D341Med (cell line): ENCODE measurements around the gene RNU4-1.
"Not testable (repeated sequence)": the region's sequence is repeated elsewhere in the genome, so short reads cannot be mapped to it uniquely, and the experiment has no call there.

Experiments used
- DNase-seq: peaks from one replicate; pipeline ENCODE4 v3.0.0; 2012; ENCODE audit warnings: low spot score

Gene RNU4-1

DNA sequence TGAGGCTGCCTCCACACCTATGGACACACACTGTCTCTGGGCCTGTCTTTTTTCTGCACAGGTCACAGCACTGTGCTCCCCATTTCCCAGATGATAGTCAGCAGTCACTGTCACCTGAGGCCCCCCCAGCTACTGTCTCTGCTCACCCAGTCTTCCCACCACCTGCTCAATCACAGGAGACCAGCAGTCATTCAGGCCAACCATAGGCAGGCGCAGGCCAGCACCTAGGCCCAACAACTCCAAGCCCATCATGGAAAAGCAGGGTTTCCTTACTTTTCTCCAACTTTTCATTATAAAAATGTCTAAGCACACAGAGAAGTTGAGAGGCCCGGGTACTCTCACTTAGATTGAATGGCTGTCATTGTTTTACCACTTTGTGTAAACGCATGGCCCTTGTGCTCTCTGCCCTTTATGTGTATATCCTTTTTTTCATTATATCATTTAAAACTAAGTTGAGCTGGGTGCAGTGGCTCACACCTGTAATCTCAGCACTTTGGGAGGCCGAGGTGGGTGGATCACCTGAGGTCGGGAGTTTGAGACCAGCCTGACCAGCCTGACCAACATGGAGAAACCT is 34.6 kb downstream of the RNU4-1 start:
- DNase-seq, result no peak

DNA sequence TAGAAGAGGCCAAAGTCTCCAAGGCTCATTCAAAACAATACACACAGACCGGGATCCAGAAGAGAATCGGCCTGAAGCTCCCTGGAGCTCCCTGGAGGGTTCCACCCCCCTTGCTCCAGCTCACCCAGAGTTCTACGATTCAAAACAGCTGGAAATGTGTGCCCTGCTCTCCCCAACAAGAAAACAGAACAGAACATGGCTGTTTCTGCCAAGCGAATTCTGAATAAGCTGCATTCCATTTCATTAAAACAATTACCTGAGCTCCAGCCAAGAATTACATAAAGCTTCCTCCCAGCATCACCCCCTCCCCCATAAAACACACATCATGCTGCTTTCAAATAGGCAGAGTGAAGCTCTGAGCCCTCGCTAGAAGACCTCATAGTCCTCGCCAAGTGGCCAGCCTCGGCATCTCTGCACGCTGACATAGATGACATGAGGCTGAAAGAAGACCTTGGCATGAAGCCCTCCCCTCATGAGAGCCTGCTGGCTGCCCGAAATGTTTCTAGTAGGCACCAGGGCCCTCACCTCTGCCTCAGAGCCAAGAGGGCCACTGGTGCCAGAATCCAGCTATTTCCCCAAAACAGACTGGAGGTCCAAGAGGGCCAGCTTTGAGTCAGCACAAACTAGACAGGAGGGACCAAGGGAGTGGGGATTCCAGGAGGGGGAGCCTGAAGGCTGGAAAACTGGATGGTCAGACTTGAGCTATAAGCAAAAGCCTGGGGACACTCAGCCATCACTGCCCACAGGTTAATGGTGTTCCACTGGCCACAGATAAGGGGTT is 35.8 kb downstream of the RNU4-1 start:
- DNase-seq, result no peak

DNA sequence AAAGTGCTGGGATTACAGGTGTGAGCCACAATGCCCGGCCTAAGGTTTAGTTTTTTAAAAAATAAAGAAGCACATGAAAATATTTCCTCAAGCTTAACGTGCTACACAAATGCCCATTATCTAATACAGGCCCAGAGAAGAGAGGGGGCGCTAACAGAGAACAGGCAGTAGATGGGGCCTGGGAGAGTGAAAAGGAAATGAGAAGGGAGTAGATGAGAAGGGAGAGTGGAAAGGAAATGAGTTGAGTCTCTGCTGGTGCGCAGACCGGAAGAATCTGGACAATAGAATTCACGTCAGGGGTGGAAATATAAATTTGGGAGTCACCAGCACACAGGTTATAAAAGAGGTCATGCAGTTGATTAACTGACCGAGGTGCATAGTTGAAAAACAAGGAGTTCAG is 38.2 kb downstream of the RNU4-1 start:
- DNase-seq, result no peak

DNA sequence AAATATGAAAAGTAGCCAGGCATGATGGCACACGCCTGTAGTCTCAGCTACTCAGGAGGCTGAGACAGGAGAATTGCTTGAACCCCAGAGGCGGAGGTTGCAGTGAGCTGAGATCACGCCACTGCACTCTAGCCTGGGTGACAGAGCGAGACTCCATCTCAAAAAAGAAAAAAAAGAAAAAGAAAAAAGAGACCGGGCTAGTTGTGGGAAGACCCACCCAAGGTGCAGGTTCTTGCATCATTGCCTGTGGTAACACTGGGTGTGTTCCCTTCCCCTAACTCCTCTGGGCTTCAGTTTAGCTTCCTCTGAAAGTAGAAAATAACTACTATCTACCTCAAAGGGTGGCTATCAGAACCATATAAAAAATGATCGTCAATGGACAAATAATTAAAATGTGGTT is 39.7 kb downstream of the RNU4-1 start:
- not testable (repeated sequence) for DNase-seq

GRCh38 chr12:120252071-120252906 is 40.7 kb downstream of the RNU4-1 start:
- DNase-seq, result no peak

DNA sequence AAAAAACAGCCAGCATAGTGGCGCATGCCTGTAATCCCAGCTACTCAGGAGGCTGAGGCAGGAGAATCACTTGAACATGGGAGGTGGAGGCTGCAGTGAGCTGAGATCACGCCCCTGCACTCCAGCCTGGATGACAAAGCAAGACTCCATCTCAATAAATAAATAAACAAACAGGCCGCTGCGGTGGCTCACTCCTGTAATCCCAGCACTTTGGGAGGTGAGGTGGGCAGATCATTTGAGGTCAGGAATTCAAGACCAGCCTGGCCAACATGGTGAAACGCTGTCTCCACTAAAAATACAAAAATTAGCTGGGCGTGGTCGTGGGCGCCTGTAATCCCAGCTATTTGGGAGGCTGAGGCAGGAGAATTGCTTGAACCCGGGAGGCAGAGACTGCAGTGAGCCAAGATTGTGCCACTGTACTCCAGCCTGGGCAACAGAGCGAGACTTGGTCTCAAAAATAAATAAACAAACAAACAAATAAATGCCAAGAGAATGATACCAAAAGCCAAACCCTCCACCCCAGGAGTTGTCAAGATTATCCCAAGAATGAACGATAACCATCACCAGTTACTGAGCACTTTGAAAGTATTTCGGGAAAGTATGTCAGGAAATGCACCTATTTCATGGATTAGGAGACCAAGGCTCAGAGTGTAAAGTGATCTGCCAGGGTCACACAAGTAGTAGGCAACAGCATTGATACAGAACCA is 41.5 kb downstream of the RNU4-1 start:
- DNase-seq, result not testable (repeated sequence)

DNA sequence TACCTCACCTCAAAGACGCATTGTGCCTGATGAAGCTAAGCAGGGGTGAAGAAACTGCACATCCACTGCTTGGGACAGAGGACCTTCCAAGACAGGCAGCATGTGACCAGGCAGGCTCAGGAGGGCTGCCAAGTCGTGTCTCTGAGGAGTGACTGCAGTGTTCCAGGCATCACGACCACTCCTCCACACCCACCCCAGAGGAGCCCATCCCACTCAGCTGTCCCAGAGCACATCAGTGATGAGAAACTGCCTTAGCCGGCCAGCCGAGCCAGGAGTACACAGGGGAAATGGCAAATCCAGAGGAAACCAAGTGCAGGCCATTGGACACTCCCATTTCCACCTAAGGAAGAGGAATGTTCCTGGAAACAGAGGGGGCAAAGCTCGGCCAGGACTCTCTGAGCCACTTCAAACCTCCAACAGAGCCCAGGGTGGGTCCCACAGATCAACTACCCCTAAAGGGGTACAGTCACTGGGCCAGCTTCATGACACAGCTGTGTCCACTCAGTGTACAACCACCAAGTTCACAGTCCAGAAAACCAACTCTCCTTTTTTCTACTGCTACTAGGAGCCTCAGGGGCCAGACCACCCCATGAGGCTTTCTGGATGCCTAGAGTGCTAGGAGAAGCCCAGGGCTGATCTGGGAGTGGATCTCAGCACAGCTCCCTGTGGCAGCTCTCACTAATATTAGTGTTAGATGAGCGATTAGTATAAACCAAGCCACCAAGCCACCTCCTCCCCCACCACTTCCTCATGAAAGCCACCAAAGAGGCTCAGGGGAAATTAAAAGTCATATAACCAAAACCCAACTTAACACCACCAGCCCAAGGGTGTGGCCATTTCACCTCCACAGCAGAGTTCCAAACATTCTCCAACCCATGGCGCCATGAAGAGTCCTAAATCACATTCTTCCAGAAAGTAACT is 42.9 kb downstream of the RNU4-1 start:
- no peak for DNase-seq

GRCh38 chr12:120249266-120249874 is 43.7 kb downstream of the RNU4-1 start:
- no peak for DNase-seq

GRCh38 chr12:120247621-120248030 is 45.4 kb downstream of the RNU4-1 start:
- no peak for DNase-seq

DNA sequence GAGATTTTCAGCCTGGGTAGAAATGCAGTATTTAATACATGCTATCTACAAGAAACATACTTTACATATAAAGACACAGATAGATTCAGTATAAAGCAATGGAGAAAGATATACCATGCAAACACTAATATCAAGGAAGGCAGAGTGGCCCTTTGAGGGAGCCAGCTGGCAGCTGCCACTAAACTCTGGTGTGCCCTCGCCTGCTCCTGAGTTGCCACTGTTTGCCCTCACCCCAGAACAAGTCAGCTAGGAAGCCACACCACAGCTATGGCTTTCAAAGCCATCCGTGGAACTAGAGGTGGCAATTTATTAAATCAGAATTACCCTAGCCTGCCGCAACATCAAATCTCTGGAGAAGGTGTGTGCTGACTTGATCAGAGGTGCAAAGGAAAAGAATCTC is 45.9 kb downstream of the RNU4-1 start:
- no peak for DNase-seq

DNA sequence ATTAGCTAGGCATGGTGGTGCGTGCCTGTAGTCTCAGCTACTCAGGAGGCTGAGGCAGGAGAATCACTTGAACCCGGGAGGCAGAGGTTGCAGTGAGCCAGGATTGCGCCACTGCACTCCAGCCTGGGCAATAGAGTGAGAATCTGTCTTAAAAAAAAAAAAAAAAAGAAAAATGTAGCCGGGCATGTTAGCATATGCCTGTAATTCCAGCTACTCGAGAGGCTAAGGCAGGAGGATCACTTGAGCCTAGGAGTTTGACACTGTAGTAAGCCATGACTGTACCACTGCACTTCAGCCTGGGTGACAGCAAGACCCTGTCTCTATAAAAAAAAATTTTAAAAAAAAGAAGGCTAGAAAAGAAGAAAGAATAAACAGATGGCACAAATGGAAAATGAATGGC is 46.3 kb downstream of the RNU4-1 start:
- not testable (repeated sequence) for DNase-seq
